ENCODE measurements around the gene FBXL19.

The FBXL19 gene

GRCh38 chr16:30980959-30981358, 57.6 kb downstream of the FBXL19 start:
- Histone ChIP-seq H3K4me3 (ENCODE audit: low read depth, low read length) (no peak overlapping the region), H3K27me3 (ENCODE audit: control insufficient read depth, insufficient read depth, low read length) (no peaks in the 10 kb centered on the region), H3K9ac (ENCODE audit: low read depth, low read length) (no peak overlapping the region), H3K36me3 (ENCODE audit: control insufficient read depth, insufficient read depth, low read length) (peaks cover 48% of the 10 kb centered on the region), H3K4me1 (ENCODE audit: control insufficient read depth, insufficient read depth, low read length) (no peaks in the 10 kb centered on the region), H3K9me3 (ENCODE audit: control insufficient read depth, insufficient read depth, low read length) (no peaks in the 10 kb centered on the region)

- Histone ChIP-seq H3K4me3 (ENCODE audit: low read depth, low read length) (no peak overlapping the region), H3K36me3 (ENCODE audit: control insufficient read depth, insufficient read depth, low read length) (peaks cover 39% of the 10 kb centered on the region), H3K4me1 (ENCODE audit: control insufficient read depth, insufficient read depth, low read length) (no peaks in the 10 kb centered on the region), H3K27me3 (ENCODE audit: control insufficient read depth, insufficient read depth, low read length) (no peaks in the 10 kb centered on the region), H3K9ac (ENCODE audit: low read depth, low read length) (no peak overlapping the region), H3K9me3 (ENCODE audit: control insufficient read depth, insufficient read depth, low read length) (no peaks in the 10 kb centered on the region)
Measured at GRCh38 chr16:30982548-30983288, 59.3 kb downstream of the FBXL19 start.

- Histone ChIP-seq H3K4me1 (ENCODE audit: control insufficient read depth, insufficient read depth, low read length) (no peaks in the 10 kb centered on the region), H3K9me3 (ENCODE audit: control insufficient read depth, insufficient read depth, low read length) (no peaks in the 10 kb centered on the region), H3K4me3 (ENCODE audit: low read depth, low read length) (no peak overlapping the region), H3K36me3 (ENCODE audit: control insufficient read depth, insufficient read depth, low read length) (peaks cover 35% of the 10 kb centered on the region), H3K27me3 (ENCODE audit: control insufficient read depth, insufficient read depth, low read length) (no peaks in the 10 kb centered on the region), H3K9ac (ENCODE audit: low read depth, low read length) (no peak overlapping the region)
Measured at GRCh38 chr16:30983289-30983889, 60.0 kb downstream of the FBXL19 start.

- H3K9ac ChIP-seq (ENCODE audit: low read depth, low read length), result no peak overlapping the region
- no peaks in the 10 kb centered on the region for H3K9me3 ChIP-seq (ENCODE audit: control insufficient read depth, insufficient read depth, low read length)
- no peaks in the 10 kb centered on the region for H3K4me1 ChIP-seq (ENCODE audit: control insufficient read depth, insufficient read depth, low read length)
- peaks cover 30% of the 10 kb centered on the region for H3K36me3 ChIP-seq (ENCODE audit: control insufficient read depth, insufficient read depth, low read length)
- H3K4me3 ChIP-seq (ENCODE audit: low read depth, low read length), result no peak overlapping the region
- no peaks in the 10 kb centered on the region for H3K27me3 ChIP-seq (ENCODE audit: control insufficient read depth, insufficient read depth, low read length)
Measured at GRCh38 chr16:30983898-30984610, 60.7 kb downstream of the FBXL19 start.

- peaks cover 31% of the 10 kb centered on the region for H3K36me3 ChIP-seq (ENCODE audit: control insufficient read depth, insufficient read depth, low read length)
- no peaks in the 10 kb centered on the region for H3K9me3 ChIP-seq (ENCODE audit: control insufficient read depth, insufficient read depth, low read length)
- no peaks in the 10 kb centered on the region for H3K27me3 ChIP-seq (ENCODE audit: control insufficient read depth, insufficient read depth, low read length)
- peak within 1 kb of the TSS; percentile 61 for H3K4me3 ChIP-seq (ENCODE audit: low read depth, low read length)
- no peaks in the 10 kb centered on the region for H3K4me1 ChIP-seq (ENCODE audit: control insufficient read depth, insufficient read depth, low read length)
- peak within 1 kb of the TSS; percentile 81 for H3K9ac ChIP-seq (ENCODE audit: low read depth, low read length)
Measured at GRCh38 chr16:30984669-30985400, 61.5 kb downstream of the FBXL19 start, which contains the start of gene HSD3B7. HSD3B7 (plus strand) TSS chr16:30985207; CDS start chr16:30985659, 452 bp downstream.

GRCh38 chr16:30985401-30986128, 62.2 kb downstream of the FBXL19 start:
- Histone ChIP-seq H3K9ac (ENCODE audit: low read depth, low read length) (peak overlapping the region; percentile 81), H3K9me3 (ENCODE audit: control insufficient read depth, insufficient read depth, low read length) (no peaks in the 10 kb centered on the region), H3K36me3 (ENCODE audit: control insufficient read depth, insufficient read depth, low read length) (peaks cover 27% of the 10 kb centered on the region), H3K4me3 (ENCODE audit: low read depth, low read length) (peak overlapping the region; percentile 61), H3K27me3 (ENCODE audit: control insufficient read depth, insufficient read depth, low read length) (no peaks in the 10 kb centered on the region), H3K4me1 (ENCODE audit: control insufficient read depth, insufficient read depth, low read length) (no peaks in the 10 kb centered on the region)

GRCh38 chr16:30986129-30986991, 63.0 kb downstream of the FBXL19 start:
- H3K4me1 ChIP-seq (ENCODE audit: control insufficient read depth, insufficient read depth, low read length), result no peaks in the 10 kb centered on the region
- no peaks in the 10 kb centered on the region for H3K27me3 ChIP-seq (ENCODE audit: control insufficient read depth, insufficient read depth, low read length)
- no peak overlapping the region for H3K9ac ChIP-seq (ENCODE audit: low read depth, low read length)
- no peak overlapping the region for H3K4me3 ChIP-seq (ENCODE audit: low read depth, low read length)
- peaks cover 22% of the 10 kb centered on the region for H3K36me3 ChIP-seq (ENCODE audit: control insufficient read depth, insufficient read depth, low read length)
- no peaks in the 10 kb centered on the region for H3K9me3 ChIP-seq (ENCODE audit: control insufficient read depth, insufficient read depth, low read length)

GRCh38 chr16:30987581-30988190, 64.3 kb downstream of the FBXL19 start:
- peaks cover 19% of the 10 kb centered on the region for H3K36me3 ChIP-seq (ENCODE audit: control insufficient read depth, insufficient read depth, low read length)
- no peak overlapping the region for H3K4me3 ChIP-seq (ENCODE audit: low read depth, low read length)
- no peak overlapping the region for H3K9ac ChIP-seq (ENCODE audit: low read depth, low read length)

GRCh38 chr16:30989469-30990047, 66.2 kb downstream of the FBXL19 start:
- no peaks in the 10 kb centered on the region for H3K9me3 ChIP-seq (ENCODE audit: control insufficient read depth, insufficient read depth, low read length)
- no peak overlapping the region for H3K9ac ChIP-seq (ENCODE audit: low read depth, low read length)
- no peaks in the 10 kb centered on the region for H3K4me1 ChIP-seq (ENCODE audit: control insufficient read depth, insufficient read depth, low read length)
- peaks cover 5% of the 10 kb centered on the region for H3K36me3 ChIP-seq (ENCODE audit: control insufficient read depth, insufficient read depth, low read length)
- no peaks in the 10 kb centered on the region for H3K27me3 ChIP-seq (ENCODE audit: control insufficient read depth, insufficient read depth, low read length)
- H3K4me3 ChIP-seq (ENCODE audit: low read depth, low read length), result no peak overlapping the region

More at GRCh38 chr16:30987581-30988190, 64.3 kb downstream of the FBXL19 start:
- Histone ChIP-seq H3K9me3 (ENCODE audit: control insufficient read depth, insufficient read depth, low read length) (no peaks in the 10 kb centered on the region), H3K4me1 (ENCODE audit: control insufficient read depth, insufficient read depth, low read length) (no peaks in the 10 kb centered on the region), H3K27me3 (ENCODE audit: control insufficient read depth, insufficient read depth, low read length) (no peaks in the 10 kb centered on the region)

GRCh38 chr16:30990105-30990504, 66.7 kb downstream of the FBXL19 start:
- Histone ChIP-seq H3K4me1 (ENCODE audit: control insufficient read depth, insufficient read depth, low read length) (no peaks in the 10 kb centered on the region), H3K36me3 (ENCODE audit: control insufficient read depth, insufficient read depth, low read length) (peaks cover 5% of the 10 kb centered on the region), H3K9me3 (ENCODE audit: control insufficient read depth, insufficient read depth, low read length) (no peaks in the 10 kb centered on the region), H3K9ac (ENCODE audit: low read depth, low read length) (no peak overlapping the region), H3K4me3 (ENCODE audit: low read depth, low read length) (no peak overlapping the region), H3K27me3 (ENCODE audit: control insufficient read depth, insufficient read depth, low read length) (no peaks in the 10 kb centered on the region)

Measured in iPS-15b (cell line).